CD4-positive, alpha-beta T cell treated with Interleukin-17A for 4 hours (primary cell): ENCODE measurements around the gene HSD17B2.

Source experiments
- DNase-seq: peaks from one replicate; pipeline ENCODE4 v3.0.0-alpha.2; 2020; ENCODE audit warnings: mixed read lengths

The HSD17B2 gene

DNA sequence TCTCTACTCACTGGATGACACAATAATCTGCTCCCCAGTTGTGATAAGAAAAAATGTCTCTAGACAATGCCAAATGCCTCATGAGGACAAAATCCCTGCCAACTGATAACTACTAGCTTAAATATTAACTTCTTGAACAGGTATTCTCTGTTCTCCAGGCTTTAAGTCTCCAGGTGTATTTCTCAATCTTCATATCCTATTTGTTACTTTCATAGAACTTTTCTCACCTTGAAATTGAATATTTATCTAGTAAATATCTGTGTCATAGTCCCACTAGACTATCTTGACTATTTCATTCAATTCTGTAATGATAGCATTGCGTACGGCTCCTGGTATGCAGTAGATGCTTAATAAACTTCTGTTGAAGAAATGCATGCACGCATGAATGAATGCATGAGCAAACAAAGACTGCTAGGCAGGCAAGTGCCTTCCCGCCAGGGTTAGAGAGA lies 15.9 kb downstream of the HSD17B2 start:
- no peak for DNase-seq

DNA sequence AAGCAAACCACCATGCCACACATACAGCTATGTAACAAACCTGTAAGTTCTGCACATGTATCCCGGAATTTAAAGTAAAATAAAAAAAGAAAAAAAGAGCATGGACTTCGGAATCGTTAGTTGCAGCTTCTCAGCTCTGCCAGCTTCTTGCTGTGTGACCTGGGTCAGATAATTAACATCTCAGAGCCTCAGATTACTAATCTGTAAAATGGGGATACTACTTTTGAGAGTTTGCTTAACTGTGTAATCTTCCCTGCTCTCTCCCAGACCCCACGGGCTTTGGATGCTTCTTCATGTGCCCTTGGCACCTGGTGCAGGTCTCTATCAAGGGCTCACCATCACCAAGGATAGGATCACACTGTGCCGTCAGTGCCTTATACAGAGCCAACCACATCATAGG lies 16.6 kb downstream of the HSD17B2 start:
- no peak for DNase-seq

DNA sequence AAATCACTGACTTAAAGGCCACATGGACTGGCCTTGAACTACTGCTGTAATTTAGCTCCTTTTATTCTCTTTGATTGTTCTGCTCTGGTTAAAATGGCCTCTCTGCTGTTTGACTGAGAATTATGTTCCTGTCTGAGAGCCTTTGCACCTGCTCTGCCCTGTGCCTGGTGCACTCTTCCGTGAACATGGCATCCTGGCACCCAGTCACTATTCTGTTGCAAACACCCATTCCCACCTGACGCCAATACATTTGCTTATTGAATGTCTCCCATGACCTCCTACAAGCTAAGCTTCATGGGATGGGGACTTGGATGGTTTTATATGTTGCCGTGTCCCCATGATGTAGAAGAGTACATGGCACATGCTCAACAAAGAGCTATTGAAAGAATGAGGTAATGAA lies 20.1 kb downstream of the HSD17B2 start:
- no peak for DNase-seq

DNA sequence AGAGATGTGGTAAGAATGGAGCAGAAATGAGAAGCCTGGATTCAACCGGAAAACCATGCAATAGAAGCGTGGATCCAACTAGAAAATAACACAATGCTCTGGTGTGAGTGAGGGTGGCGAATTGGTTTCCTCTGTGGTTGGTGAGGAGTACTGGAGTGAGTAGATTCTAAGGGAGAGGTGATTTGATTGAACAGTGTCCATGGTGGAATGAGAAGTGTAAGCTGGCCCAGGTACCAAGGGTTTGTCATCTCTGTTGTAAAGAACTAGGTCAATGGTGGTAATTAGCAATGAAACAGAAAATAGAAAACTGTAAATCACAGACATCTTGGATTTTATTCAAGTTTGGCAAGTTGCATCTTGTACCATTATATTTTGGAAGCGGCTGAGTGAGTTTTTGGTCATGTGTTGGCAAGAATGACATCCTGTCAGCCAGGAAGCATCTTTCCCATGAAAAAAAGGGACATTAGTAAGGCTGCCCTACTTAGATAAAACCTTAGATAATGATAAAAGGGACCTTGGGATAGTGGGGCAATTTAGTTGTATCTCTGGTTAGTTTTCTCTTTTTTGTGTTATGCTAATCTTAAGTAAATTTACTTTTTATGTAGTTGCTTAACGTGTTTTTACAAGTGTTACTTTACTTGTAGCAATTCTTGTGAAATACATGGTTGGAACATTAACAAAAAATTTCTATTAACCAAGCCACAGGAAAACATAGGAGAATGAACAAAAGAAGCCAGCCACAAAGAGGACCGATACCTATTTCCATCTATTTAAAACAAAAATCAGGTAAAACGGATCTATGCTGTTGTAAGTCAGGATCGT lies 20.9 kb downstream of the HSD17B2 start:
- no peak for DNase-seq

DNA sequence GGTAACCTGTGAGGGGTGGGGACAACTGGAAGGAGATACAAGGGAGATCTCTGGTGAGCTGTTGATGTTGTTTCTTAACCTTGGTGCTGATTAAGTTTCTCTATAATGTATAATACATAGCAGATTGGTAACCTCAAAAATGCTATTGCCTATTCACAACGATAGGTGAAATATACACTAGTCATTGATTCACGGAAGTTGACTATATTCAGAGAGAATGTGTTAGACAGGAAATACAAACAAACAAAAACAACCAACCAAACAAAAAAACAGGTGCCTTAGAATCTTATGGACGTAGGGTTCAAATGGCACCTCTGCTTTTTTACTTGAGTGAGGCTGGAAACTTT lies 21.5 kb downstream of the HSD17B2 start:
- no peak for DNase-seq

DNA sequence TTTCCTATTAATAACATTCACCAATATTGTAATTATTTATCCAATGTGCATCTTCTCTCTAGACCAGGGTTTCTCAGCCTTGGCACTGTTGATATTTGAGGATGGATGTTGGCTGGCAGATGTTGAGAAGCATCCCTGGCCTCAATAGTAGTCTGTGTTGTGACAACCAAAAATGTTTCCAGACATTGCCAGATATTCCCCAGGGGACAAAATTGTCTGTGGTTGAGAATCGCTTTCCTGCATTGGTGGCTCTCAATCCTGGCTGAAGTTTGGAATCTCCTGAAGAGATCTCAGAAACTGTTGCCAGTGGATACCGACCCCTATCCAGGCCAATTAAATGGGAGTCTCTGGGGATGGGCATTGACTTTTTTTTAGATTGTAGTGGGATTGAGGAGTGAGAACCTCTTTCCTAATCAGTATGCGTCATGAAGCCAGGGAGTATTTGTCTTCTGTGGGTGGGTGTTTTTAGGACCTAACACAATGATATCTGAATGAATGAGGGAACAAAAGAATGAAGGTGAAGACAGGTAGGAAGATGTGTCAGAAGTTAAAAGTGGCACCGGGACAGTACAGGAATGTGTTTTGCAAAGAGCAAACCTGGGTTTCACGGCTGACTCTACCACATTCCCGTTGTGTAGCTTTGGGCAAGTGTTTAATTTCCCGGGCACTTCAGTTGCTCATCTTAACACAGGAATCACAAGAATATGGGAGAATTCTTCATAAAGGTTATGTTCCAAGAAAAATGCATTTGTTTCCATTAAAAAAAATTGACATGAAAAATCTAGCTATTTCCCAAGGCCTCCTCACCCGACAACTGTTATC lies 24.3 kb downstream of the HSD17B2 start:
- DNase-seq = no peak

DNA sequence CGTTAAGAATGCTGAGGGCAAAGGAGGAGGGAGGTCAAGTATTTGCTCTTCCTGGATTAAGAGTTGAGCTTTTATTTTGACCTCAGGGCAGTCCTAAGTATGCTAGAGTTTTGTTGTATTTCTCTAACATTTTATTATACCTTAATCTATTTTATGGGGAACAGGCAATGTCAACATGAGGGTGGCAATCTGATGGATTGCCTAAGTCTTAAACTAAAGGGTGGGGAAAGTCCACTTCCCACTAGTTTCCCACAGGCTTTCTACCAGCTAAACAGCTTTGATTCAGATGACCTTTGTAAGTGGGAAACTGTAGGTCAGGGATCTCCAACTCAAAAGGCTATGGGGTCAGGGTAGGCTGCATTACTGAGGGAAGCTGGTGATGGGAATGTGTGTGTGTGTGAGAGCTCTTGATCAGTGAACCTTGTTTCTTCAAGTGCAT lies 24.9 kb downstream of the HSD17B2 start:
- no peak for DNase-seq

DNA sequence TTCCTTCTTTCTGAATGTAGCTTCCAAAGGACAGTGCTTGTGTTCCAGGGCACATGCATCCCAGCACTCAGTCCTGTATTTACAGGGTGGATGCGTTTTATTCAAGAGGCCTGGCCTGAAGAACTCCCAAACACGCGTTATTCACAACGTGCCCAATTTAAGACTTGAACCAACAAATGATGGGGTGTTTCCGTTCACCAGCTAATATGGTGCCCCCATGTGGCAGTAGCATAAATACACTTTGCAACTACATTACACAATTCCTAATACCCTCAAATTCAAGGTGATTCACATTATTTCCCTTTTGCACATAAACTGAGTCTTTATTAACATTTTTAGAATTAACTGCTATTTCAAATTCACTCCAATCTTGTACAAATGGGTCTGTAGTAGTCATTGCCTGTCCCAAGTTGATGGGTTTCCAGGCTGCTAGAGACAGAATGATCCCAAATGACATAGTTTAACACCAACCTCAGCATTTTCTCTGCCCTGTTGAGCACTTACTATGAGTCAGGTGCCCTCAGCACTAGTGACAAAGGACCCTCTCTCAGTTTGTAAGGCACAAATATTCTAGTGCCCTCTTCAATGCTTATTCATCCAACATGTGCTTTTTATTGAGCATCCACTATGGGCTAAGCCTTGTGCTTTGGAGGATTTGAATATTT lies 26.9 kb downstream of the HSD17B2 start:
- DNase-seq = no peak

DNA sequence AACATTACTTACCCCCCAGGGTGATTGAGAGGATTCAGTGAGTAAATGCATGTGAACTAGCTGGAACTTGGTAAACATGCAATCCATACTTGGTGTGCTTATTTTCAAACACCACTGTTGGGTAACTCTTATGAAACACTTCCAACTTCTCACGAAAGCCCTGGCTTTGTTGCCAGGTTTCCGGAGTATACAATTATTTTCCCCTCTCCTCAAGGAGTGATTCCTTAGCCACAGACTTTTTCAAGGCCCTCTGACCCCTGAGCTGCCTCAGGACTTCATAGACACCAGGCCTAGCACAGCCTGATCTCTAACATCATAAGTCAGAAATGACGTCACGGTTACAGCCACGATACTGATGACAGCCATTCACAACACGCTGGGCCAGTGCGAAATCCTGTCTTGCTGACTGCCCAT lies 27.6 kb downstream of the HSD17B2 start:
- no peak for DNase-seq

DNA sequence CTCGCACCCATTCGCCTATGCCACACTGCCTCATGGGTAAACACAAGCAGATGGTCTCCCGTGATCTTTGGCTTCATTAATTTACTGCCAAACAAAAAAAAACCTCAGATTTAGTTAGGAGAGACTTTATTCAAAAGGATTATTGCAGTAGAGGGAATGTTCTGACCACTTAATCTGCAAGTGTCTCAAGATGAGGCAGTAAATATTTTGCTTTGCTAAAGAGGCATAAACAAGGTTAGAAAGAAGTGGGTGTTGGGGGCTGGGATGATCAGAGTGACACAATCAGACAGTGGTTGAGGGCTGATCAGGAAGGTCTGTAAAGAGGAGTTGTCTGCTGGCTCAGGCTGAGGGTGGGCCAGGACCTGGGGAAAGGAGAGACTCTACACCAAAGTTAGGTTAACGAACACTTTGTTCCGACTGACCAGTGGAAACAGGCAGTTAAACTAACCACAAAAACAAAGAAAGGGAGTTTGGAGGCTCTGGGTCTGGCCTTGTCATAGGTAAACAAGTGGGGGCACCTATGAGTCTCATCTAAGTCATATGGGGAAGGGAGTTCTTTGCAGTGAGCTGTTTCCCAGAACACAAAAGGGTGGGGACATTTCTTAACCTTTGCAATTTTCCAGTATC lies 28.5 kb downstream of the HSD17B2 start:
- no peak for DNase-seq

DNA sequence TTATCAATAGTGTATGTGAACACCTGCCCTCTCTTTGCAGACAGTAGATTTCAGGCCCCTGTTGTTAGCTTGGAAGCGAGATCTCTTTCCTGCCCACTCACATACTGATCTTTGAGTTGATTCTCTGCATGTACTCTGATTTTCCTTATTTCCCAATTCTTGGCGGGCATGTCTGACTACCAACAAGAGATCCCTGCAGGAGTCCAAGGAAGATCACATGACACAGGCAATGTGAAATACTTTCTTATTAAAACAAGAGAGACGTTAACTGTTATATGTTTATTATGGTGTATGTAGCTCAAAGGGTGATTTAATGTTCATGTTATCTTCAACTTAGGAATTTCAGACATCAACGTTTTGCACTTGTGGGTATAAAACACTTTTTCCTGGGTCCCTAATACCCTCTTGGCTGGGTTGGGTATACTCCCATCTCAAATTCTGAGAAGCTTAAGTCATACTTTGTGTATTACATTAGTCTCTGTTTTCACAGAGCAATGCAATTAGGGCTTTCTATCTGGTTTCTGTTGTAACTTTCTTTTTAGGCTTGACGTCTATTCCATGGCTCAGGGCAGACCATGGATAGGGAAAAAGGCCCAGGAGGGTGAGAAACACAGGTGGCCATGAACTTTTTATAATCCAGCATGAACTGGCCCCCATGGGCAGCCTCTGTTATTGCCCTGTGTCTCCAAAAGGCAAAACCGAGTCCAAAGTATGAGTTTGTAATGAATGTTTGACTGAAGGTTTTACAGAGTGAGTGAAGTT lies 32.2 kb downstream of the HSD17B2 start:
- no peak for DNase-seq

DNA sequence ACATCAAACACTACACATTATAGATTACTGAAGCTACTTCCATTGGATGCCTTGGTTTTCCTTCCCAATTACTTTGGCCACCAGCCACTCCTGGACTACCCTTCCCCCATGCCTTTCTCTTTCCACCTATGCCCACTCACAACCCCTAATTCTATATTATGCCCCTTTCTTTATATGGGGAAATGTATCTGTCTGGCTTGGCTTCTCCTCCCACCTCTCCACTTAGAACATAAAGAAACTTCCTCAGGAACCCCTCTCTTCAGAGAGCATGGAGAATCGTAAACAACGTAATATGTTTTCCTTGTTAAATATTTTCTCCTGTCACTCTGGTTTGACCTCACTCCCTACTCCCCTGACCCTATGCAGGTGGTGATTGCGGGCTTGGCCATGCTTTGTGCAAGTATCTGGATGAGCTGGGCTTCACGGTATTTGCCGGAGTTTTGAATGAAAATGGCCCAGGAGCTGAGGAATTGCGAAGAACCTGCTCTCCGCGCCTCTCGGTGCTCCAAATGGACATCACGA lies 32.8 kb downstream of the HSD17B2 start:
- DNase-seq = no peak

DNA sequence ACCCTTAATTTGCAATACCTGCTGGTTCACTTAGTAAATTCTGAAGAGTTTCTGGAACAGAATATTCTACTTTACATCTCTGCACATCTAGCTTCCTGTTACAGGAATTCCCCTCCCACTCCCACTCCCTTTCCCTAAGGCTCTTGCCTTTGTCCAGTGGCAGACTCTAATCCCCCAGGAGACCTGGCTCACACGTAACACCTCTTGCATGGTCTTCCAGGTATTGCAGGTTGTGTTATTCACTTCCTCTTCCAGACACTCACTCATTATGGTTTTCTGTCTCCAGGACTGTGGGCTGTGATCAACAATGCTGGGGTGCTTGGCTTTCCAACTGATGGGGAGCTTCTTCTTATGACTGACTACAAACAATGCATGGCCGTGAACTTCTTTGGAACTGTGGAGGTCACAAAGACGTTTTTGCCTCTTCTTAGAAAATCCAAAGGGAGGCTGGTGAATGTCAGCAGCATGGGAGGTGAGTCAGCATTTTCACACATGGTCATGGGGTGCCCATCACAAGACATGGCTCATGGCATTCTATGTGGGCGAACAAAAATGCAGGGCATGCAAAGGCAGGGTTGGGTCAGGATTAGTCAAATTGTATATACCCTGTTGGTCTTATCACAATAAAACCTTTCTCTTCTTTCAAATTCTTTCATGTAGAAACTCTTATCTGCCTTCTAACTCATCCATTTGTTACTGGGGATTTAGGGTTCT lies 35.8 kb downstream of the HSD17B2 start:
- no peak for DNase-seq

DNA sequence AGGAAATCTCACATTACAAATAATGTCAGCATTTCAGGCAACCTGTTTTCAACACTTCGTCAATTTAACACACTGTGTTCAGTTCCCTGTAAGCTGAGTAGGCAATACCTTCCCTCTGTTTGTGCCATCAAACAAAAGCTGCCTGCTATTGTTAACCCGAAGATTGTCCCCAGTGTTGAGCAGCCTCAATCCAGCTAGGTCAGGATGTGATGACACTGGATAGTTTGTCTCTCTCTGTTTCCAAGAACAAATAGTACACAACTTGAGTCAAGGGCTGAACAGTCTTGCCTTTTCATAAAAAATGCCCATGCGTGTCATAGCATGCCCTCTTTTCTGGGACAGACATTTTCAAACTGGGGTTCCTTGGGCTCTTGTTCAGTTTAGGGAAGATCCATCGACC lies 36.4 kb downstream of the HSD17B2 start:
- DNase-seq = no peak

DNA sequence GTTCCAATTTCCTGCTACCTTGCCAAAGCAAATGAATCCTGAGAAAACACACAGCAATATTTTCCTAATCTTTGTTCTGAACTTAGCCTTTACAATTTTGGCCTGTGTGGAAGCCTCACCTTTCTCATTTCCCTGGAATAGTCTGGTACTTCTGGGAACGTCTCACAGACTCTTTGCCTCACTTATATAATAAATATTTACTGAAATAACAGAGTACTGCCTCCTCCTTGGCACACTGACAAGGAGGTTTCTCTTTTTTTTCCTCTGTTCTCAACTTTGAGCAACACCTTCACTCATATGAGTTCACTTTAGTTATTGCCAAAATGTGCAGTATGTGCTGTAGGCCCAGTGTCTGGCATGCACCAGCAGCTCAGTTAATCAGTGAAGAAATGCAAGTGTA lies 37.3 kb downstream of the HSD17B2 start:
- no peak for DNase-seq

DNA sequence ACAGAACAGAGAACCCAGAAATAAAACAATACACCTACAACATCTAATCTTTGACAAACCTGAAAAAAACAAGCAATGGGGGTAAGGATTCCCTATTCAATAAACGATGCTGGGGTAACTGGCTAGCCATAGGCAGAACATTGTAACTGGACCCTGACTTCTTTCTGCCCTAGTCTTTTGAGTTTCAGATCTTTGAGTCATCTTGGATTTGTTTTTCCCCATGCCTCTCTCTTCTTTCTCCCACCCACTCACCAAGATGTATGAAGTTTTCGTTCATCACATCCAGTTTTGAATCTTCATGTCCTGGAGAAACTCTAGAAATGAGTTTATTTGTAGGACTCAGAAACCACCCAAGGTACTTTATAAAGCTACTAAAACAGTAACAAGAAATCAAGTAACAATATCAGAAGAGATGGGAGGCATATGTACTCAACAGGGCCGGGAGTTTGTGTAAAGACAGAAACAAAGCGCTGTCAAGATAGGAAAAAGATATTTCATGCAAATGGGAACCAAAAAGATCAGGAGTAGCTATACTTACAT lies 39.0 kb downstream of the HSD17B2 start:
- DNase-seq = no peak

DNA sequence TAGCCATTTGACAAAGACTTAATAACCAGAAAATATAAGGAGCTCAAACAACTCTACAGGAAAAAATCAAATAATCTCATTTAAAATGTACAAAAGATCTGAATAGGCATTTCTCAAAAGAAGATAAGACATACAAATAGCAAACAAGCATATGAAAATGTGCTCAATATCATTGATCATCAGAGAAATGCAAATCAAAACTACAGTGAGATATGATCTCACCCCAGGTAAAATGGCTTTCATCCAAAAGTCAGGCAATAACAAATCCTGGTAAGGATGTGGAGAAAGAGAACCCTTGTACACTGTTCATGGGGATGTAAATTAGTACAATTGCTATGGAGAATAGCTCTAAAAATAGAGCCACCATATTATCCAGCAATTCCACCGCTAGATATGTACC lies 43.1 kb downstream of the HSD17B2 start:
- no peak for DNase-seq

DNA sequence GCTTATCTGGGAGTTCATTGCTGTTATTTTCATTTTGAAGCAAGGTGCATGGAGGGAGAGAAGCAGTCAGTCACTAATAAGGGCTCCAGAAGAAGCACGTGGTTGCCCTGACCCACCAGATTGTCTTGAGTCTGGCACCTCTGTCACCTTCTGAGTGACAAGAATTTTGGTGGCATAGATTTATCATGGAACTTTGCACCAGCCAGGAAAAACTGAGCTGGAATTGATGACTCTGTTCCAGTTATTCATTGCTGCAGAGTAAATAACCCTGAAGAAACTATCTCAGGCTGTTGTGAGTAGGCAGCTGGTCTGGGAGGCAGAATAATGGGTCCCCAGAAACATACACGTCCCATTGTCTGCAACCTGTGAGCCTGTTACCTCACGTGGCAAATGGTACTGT lies 44.8 kb downstream of the HSD17B2 start:
- DNase-seq = no peak

DNA sequence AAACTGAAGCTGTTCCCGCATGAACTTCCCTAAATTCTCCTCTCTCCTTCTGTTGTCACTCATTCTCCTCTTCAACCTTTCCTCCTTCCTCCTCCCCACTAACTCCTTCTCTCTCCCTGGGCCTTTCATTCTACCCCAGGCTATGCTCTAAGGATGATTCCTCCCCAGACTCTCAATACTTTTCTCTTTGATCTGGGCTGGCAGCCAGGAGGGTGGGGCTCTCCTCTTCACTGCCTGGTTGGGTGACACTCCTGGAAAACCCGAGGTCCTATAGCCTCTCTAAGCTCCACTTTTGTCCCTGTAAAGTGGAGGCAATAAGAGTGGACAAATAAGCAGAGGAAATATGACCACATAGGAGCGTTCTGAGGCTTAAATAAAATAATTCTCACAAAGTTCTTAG lies 46.2 kb downstream of the HSD17B2 start:
- no peak for DNase-seq

DNA sequence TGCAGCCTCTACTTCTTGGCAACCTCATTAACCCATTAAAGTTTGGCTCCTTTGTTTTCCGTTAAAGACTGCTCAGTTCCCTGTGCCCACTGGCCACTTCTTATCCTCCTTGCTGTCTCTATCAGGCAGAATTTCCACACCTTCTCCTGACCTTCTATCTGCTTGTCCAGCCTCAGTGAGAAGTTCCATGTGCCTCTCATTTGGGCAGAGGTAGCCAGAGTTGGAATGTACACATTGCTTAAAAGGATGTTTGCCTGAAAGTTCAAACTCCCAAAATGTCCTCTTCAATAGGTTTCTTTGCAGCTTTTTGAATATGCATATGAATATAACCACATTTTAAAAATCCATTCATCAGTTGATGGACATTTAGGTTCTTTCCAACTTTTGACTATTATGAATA lies 47.0 kb downstream of the HSD17B2 start:
- DNase-seq = no peak

DNA sequence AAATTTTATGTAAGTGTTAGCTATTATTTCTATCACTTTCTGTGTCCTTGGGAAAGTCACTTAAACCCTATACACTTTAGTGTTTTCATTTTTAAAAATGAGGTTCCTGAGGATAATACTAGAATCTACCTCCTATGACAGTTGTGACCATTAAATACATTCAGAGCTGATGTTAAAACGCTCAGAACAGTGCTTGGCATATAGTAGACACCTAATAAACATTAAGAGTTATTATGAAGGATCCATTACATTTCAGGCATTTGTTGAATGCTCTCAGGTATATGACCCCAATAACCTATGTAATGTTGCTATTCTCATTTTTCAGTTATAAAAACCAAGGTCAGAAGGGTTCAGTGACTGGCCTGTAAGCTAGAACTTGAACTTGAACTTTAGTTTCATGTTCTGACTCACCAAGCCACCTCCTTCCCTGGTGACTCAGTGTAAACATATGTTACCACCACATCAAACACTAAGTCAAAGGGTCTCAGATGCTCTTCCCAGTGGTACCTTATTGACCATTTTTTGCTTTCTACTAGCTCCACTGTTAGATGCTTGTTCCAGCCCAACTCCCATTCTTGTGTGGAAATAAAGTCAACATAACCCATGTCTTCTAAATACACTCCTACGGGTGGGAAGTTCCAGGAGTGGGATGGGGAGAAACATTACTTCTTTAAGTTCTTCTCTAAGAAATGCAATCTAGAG lies 47.6 kb downstream of the HSD17B2 start:
- DNase-seq = no peak
